Adrenal gland (tissue), 12 donors: Measurements from ENCODE around the gene METTL21C. TPM values are rescaled to one million over a fixed set of nuclear protein-coding genes. Genes with fewer than 3 reads are reported as not detected.

Experiments
- DNase-seq, 7 donors: peaks; one replicate each; pipeline ENCODE4 v3.0.0-alpha.2; 2019 to 2020
- H3K27ac ChIP-seq, 5 donors: fragments of 200-600 bp; sonication (generic) in 4 of 5; 1 replicate in 3 of 5; 2 replicates in 2 of 5; pipeline versions ENCODE4 v1.5.1 to v1.8.0; 2016 to 2020; ENCODE audit warnings: mild to moderate bottlenecking in 1 of 5
- H3K27me3 ChIP-seq: fragments of 200-600 bp; 2 replicates; pipeline ENCODE4 v1.8.0; 2021
- H3K36me3 ChIP-seq, 2 donors: fragments of 200-600 bp; replicated peaks in 1 of 2; 1 replicate in 1 of 2; 2 replicates in 1 of 2; pipeline versions ENCODE4 v1.5.1 to v1.8.0; 2018 to 2022
- H3K4me1 ChIP-seq, 2 donors: fragments of 200-600 bp; replicated peaks in 1 of 2; 1 replicate in 1 of 2; 2 replicates in 1 of 2; pipeline versions ENCODE4 v1.5.1 to v1.8.0; 2018 to 2021
- H3K4me3 ChIP-seq, 4 donors: fragments of 200-600 bp; sonication (generic) in 3 of 4; one replicate each; pipeline ENCODE4 v1.5.1; 2016 to 2018
- H3K9me3 ChIP-seq, 3 donors: fragments of 200-600 bp; sonication (generic) in 1 of 3; replicated peaks in 1 of 3; 1 replicate in 2 of 3; 2 replicates in 1 of 3; pipeline versions ENCODE4 v1.5.1 to v1.8.0; 2016 to 2021
- POLR2A ChIP-seq, 2 donors: fragments of 450-650 bp; IDR thresholded peaks; one replicate each; pipeline ENCODE4 v1.6.1; 2017; ENCODE audit warnings: antibody characterized with exemption in 2 of 2, mild to moderate bottlenecking in 2 of 2, moderate library complexity in 1 of 2
- WGBS, 4 donors: extraction: QIAGEN DNeasy Blood & Tissue Kit in 2 of 4; methylation state at CpG; one replicate each; pipeline versions ENCODE4 v1.1.5 to v1.1.7; 2013 to 2017; 5-methylcytosine and 5-hydroxymethylcytosine counted together
- intact Hi-C, 2 donors: fragments of 100-400 bp; cut with DNase I; formaldehyde crosslinking; loops; one replicate each; pipeline versions ENCODE4 v1.14.1 to v1.15.0; 2022 to 2023
- polyA plus RNA-seq, 3 donors: library from polyadenylated mRNA; stranded (reverse); fragments of 200-250 nt in 2 of 3; fragments of 350-450 nt in 1 of 3; fragmentation: Illumina TruSeq in 1 of 3; extraction: RNeasy Lipid Tissue Mini Kit (QIAGEN cat#74804) in 1 of 3; gene quantifications; one replicate each; pipeline ENCODE4 v1.2.3, GENCODE V29; 2013 to 2014
- total RNA-seq, 9 donors: library from RNA; depleted of rRNA in 4 of 9; stranded (reverse); fragments of >200 nt in 4 of 9; fragments of 120-200 nt in 1 of 9; fragmentation: NEBNext Ultra II Directional in 1 of 9; extraction: Animal tissue kit (Norgen Biotek cat#: 25700) in 1 of 9; gene quantifications; one replicate each; pipeline versions ENCODE4 v1.1.0 to v1.2.4, GENCODE V29; 2013 to 2023
- TF ChIP-seq, protein P1 (sequence below), 6 experiments: fragments of 450-650 bp in 4 of 6; fragments of 200-600 bp in 2 of 6; sonication (generic) in 1 of 6; IDR thresholded peaks; 1 replicate in 5 of 6; 2 replicates in 1 of 6; pipeline versions ENCODE4 v1.5.1 to v1.8.0; 2016 to 2021; ENCODE audit warnings: antibody characterized with exemption in 6 of 6, mild to moderate bottlenecking in 2 of 6, moderate library complexity in 1 of 6
- donor health status: healthy with polysubstance abuse.
- donor health status: Bipolar disorder and iron deficiency.
- donor health status: DM: yes; HTN: yes; CAD: no.
- donor health status: DM: no; HTN: no; CAD: no.
- donor health status: DM: no; HTN: no; CAD: no.
- donor health status: DM: yes; HTN: yes; CAD: no.

Gene METTL21C
- total and polyA plus RNA-seq, 12 donors = not detected

GRCh38 chr13:102702965-102703725, 8.3 kb upstream of the METTL21C start:
- Histone ChIP-seq H3K36me3 (no peaks in the 10 kb centered on the region), H3K4me1 (peaks cover 6 to 13% of the 10 kb centered on the region in 2 donors), H3K4me3 (no peak overlapping the region), H3K27me3 (no peaks in the 10 kb centered on the region), H3K9me3 (no peaks in the 10 kb centered on the region), H3K27ac (no peak overlapping the region)
- intact Hi-C loops = no loop called here
- TF ChIP-seq, protein P1, sequence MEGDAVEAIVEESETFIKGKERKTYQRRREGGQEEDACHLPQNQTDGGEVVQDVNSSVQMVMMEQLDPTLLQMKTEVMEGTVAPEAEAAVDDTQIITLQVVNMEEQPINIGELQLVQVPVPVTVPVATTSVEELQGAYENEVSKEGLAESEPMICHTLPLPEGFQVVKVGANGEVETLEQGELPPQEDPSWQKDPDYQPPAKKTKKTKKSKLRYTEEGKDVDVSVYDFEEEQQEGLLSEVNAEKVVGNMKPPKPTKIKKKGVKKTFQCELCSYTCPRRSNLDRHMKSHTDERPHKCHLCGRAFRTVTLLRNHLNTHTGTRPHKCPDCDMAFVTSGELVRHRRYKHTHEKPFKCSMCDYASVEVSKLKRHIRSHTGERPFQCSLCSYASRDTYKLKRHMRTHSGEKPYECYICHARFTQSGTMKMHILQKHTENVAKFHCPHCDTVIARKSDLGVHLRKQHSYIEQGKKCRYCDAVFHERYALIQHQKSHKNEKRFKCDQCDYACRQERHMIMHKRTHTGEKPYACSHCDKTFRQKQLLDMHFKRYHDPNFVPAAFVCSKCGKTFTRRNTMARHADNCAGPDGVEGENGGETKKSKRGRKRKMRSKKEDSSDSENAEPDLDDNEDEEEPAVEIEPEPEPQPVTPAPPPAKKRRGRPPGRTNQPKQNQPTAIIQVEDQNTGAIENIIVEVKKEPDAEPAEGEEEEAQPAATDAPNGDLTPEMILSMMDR (IDR thresholded peaks at IDR 0.05) = no peak
- no peak for TF ChIP-seq POLR2A (IDR thresholded peaks at IDR 0.05)
- no peak for DNase-seq
- WGBS, 4 donors = 68 to 76% (median 75%) methylated on average over 8 of the region's 8 CpGs

- Histone ChIP-seq H3K9me3 (no peaks in the 10 kb centered on the region), H3K4me3 (no peak overlapping the region), H3K27me3 (no peaks in the 10 kb centered on the region), H3K36me3 (no peaks in the 10 kb centered on the region), H3K27ac (no peak overlapping the region), H3K4me1 (peaks cover 0 to 4% of the 10 kb centered on the region in 2 donors)
- intact Hi-C loops = no loop called here
- TF ChIP-seq, protein P1 (IDR thresholded peaks at IDR 0.05) = no peak
- no peak for TF ChIP-seq POLR2A (IDR thresholded peaks at IDR 0.05)
- no peak for DNase-seq
- WGBS, 4 donors = 82 to 86% (median 86%) methylated on average over 5 of the region's 5 CpGs
These were observed 6.5 kb upstream of the METTL21C start for GRCh38 chr13:102701331-102701730.

DNA sequence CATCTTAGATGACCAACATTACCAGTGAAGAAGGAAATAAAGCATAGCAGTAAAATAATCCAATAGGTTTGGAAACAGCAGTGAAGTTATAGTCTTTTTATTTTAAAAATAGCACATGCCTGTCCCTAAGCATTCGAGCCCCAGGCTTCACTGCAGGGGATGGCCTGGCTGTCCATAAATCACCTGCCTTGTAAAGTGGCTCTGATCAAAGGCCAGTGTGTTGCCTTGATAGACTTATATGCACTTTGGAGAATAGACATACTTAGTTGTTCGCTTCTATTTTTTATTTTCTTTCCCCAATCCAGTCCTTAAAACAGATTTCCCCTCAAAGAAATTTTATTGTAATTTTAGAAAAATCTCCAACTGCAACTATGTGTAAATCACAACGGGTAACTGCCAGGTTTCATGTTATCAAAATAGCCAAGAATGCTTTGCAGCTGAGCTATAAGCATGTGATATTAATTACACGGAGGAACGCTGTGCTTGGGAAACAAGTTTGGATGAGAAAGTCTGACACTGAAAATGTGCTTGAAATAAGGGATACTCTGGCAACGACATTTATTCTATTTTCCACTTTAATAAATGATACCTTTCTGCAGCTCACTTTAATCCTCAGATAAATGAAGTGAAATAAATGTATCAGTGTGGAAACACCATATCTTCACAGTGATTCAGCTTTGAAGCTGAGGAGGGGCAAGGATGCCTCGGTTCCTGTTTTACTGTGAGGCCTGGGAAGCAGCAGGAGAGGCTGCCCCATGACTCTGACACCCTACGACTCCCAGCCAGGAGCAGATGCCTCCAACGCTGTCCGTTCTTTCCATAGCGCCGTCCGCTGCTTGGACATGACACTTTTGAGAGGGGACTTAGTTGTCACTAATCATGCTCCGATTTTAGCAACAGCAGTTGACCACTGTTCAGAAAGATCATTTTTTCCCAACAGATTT, 5.5 kb upstream of the METTL21C start:
- 61 to 70% (median 65%) methylated on average over 14 of the region's 14 CpGs for WGBS, 4 donors
- no peak overlapping the region for H3K27ac ChIP-seq
- DNase-seq = no peak
- H3K4me3 ChIP-seq = no peak overlapping the region
- peaks cover 0 to 2% of the 10 kb centered on the region in 2 donors for H3K4me1 ChIP-seq
- H3K36me3 ChIP-seq = no peaks in the 10 kb centered on the region
- H3K9me3 ChIP-seq = no peaks in the 10 kb centered on the region
- no peaks in the 10 kb centered on the region for H3K27me3 ChIP-seq
- intact Hi-C loops = no loop called here
- no peak for TF ChIP-seq POLR2A (IDR thresholded peaks at IDR 0.05)
- TF ChIP-seq, protein P1 (IDR thresholded peaks at IDR 0.05) = no peak

DNA sequence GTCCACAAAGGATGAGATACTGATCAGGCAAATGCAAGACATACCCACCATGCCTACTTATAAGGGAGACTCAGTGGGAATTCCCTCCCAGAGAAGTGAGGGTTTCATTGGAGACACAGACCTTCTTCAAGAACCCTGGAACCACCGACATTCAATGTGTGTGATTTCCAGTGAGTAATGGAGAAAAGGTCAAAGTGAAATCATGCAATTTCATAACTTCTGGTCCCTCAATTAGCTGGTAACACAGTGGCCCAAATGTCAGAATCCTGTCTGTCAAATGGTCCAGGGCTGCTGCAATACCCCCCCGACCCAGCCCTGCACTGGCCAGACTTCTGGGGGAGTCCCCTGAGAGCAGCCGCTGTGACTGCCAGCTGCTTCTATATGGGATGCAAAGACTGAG, 4.7 kb upstream of the METTL21C start:
- H3K4me3 ChIP-seq = no peak overlapping the region
- TF ChIP-seq POLR2A (IDR thresholded peaks at IDR 0.05) = no peak
- TF ChIP-seq, protein P1 (IDR thresholded peaks at IDR 0.05) = no peak
- no peaks in the 10 kb centered on the region for H3K4me1 ChIP-seq
- no peak for DNase-seq
- H3K27me3 ChIP-seq = no peaks in the 10 kb centered on the region
- 69 to 77% (median 73%) methylated on average over 3 of the region's 3 CpGs for WGBS, 4 donors
- no peaks in the 10 kb centered on the region for H3K36me3 ChIP-seq
- intact Hi-C loops = no loop called here
- H3K27ac ChIP-seq = no peak overlapping the region
- no peaks in the 10 kb centered on the region for H3K9me3 ChIP-seq
